CD4-positive, CD25-positive, alpha-beta regulatory T cell (primary cell): ENCODE data around the gene CCSER2. TPM values are rescaled to one million over a fixed set of nuclear protein-coding genes. Genes with fewer than 3 reads are reported as not detected.

Source experiments
- ATAC-seq, 2 donors: fragments of 150-1000 bp; cut with Tn5 transposase; one replicate each; pipeline ENCODE4 v1.10.0; 2021; ENCODE audit warnings: low read depth in 2 of 2, moderate number of reproducible peaks in 2 of 2, moderate library complexity in 1 of 2
- DNase-seq, 3 donors: peaks; one replicate each; pipeline versions ENCODE4 v3.0.0 to v3.0.0-alpha.2; 2012 to 2022; ENCODE audit warnings: mixed read lengths in 1 of 3
- H3K27ac ChIP-seq: one replicate; pipeline ENCODE4 v1.7.0; 2013; ENCODE audit warnings: mild to moderate bottlenecking, low read length; ENCODE audit not compliant: insufficient read depth, poor library complexity, severe bottlenecking
- H3K27me3 ChIP-seq: one replicate; pipeline ENCODE4 v1.7.0; 2013; ENCODE audit warnings: low read length; ENCODE audit not compliant: control insufficient read depth, insufficient read depth
- H3K36me3 ChIP-seq: one replicate; pipeline ENCODE4 v1.7.0; 2013; ENCODE audit warnings: mild to moderate bottlenecking, low read length, moderate library complexity; ENCODE audit not compliant: control insufficient read depth, insufficient read depth
- H3K4me1 ChIP-seq: 2 replicates; pipeline ENCODE4 v1.7.0; 2013; ENCODE audit warnings: mild to moderate bottlenecking, low read length; ENCODE audit not compliant: insufficient read depth, control insufficient read depth, poor library complexity, severe bottlenecking
- H3K4me3 ChIP-seq: one replicate; pipeline ENCODE4 v1.7.0; 2013; ENCODE audit warnings: low read depth, mild to moderate bottlenecking, low read length, moderate library complexity
- H3K9me3 ChIP-seq, 2 experiments: 1 replicate in 1 of 2; 2 replicates in 1 of 2; pipeline ENCODE4 v1.7.0; 2013; ENCODE audit warnings: low read length in 2 of 2, mild to moderate bottlenecking in 1 of 2, moderate library complexity in 1 of 2; ENCODE audit not compliant: control insufficient read depth in 2 of 2
- H3K27ac Mint-ChIP-seq, 3 donors: one replicate each; pipeline ENCODE4 v1.8.0; 2020 to 2022; ENCODE audit warnings: mild to moderate bottlenecking in 3 of 3, mixed read lengths in 3 of 3, moderate library complexity in 2 of 3
- H3K27me3 Mint-ChIP-seq: one replicate; pipeline ENCODE4 v1.8.0; 2022; ENCODE audit warnings: mild to moderate bottlenecking, mixed read lengths
- H3K36me3 Mint-ChIP-seq: one replicate; pipeline ENCODE4 v1.8.0; 2020; ENCODE audit warnings: mixed read lengths
- H3K4me1 Mint-ChIP-seq, 4 donors: one replicate each; pipeline ENCODE4 v1.8.0; 2020 to 2022; ENCODE audit warnings: mixed read lengths in 4 of 4, mild to moderate bottlenecking in 1 of 4
- H3K4me3 Mint-ChIP-seq, 4 donors: one replicate each; pipeline ENCODE4 v1.8.0; 2020 to 2022; ENCODE audit warnings: mild to moderate bottlenecking in 4 of 4, mixed read lengths in 4 of 4, moderate library complexity in 3 of 4
- H3K9me3 Mint-ChIP-seq, 7 donors: one replicate each; pipeline ENCODE4 v1.8.0; 2020 to 2022; ENCODE audit warnings: mixed read lengths in 7 of 7, mild to moderate bottlenecking in 3 of 7, moderate library complexity in 2 of 7
- polyA plus RNA-seq, 4 donors: library from polyadenylated mRNA; unstranded; fragments of 300-500 nt; fragmentation: Illumina TruSeq; gene quantifications; one replicate each; pipeline ENCODE4 v1.2.3, GENCODE V29; 2021
- total RNA-seq: library from RNA; stranded (reverse); gene quantifications from one replicate; pipeline ENCODE4 v1.2.3, GENCODE V29; 2022

The CCSER2 gene
- total and polyA plus RNA-seq, 5 donors from 2014 or later = 45.7 to 110 (median 73.8) TPM

- peak; percentile 88 to 89 for ATAC-seq
- H3K36me3 ChIP-seq = no peaks in the 10 kb centered on the region
- H3K36me3 Mint-ChIP-seq = no peaks in the 10 kb centered on the region
- H3K4me3 ChIP-seq = peak overlapping the region; percentile 54
- H3K27ac ChIP-seq = peak overlapping the region; percentile 84
- no peaks in the 10 kb centered on the region for H3K9me3 ChIP-seq
- peak overlapping the region; percentile 8 to 71 (median 54) for H3K4me3 Mint-ChIP-seq
- no peaks in the 10 kb centered on the region for H3K9me3 Mint-ChIP-seq
- H3K27me3 ChIP-seq = no peaks in the 10 kb centered on the region
- peak; percentile 58 to 89 (median 84) for DNase-seq
- H3K27ac Mint-ChIP-seq = peak overlapping the region; percentile 84 to 93 (median 86)
- H3K27me3 Mint-ChIP-seq = no peaks in the 10 kb centered on the region
- H3K4me1 Mint-ChIP-seq = peaks cover 35 to 55% (median 48%) of the 10 kb centered on the region in 4 donors
- H3K4me1 ChIP-seq = peaks cover 40% of the 10 kb centered on the region
Observed at GRCh38 chr10:84333864-84334451, 5.6 kb downstream of the CCSER2 start.

GRCh38 chr10:84334811-84335210 is 6.4 kb downstream of the CCSER2 start:
- Mint-ChIP-seq H3K27ac (peak overlapping the region; percentile 67 to 93 (median 86)), H3K27me3 (no peaks in the 10 kb centered on the region), H3K4me1 (peaks cover 29 to 49% (median 43%) of the 10 kb centered on the region in 4 donors), H3K36me3 (no peaks in the 10 kb centered on the region), H3K4me3 (peak overlapping the region in 3 of 4 donors; percentile 5 to 36 (median 12)), H3K9me3 (no peaks in the 10 kb centered on the region)
- H3K27me3 ChIP-seq = no peaks in the 10 kb centered on the region
- DNase-seq (no peak), ATAC-seq (no peak)
- no peaks in the 10 kb centered on the region for H3K9me3 ChIP-seq
- no peaks in the 10 kb centered on the region for H3K36me3 ChIP-seq
- H3K27ac ChIP-seq = peak overlapping the region; percentile 84
- H3K4me1 ChIP-seq = peaks cover 32% of the 10 kb centered on the region
- H3K4me3 ChIP-seq = peak overlapping the region; percentile 54

DNA sequence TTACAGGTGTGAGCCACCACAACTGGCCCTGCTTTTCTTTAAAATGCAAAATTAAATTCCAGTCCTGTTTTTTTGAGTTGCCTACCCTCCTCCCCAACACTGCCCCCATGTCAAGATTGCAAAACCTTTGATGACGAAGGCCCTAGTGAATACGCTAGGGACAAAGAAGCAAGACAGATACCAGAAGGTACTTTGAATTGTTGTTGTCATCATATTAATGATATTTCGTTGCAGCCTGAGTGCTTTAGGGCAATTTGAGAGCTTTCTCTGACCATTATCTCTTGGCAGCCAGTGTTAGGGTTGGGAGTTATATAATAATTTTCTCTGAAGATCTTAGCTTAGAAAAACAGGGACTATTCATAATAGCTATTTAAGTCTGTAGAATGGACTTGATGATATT is 7.1 kb downstream of the CCSER2 start:
- Histone ChIP-seq H3K27ac (no peak overlapping the region), H3K27me3 (no peaks in the 10 kb centered on the region), H3K9me3 (no peaks in the 10 kb centered on the region), H3K4me3 (no peak overlapping the region), H3K36me3 (no peaks in the 10 kb centered on the region), H3K4me1 (peaks cover 31% of the 10 kb centered on the region)
- DNase-seq = no peak
- no peaks in the 10 kb centered on the region for H3K27me3 Mint-ChIP-seq
- peaks cover 26 to 48% (median 41%) of the 10 kb centered on the region in 4 donors for H3K4me1 Mint-ChIP-seq
- H3K36me3 Mint-ChIP-seq = peaks cover 5% of the 10 kb centered on the region
- no peak overlapping the region for H3K4me3 Mint-ChIP-seq
- peak overlapping the region in 1 of 3 donors; percentile 67 for H3K27ac Mint-ChIP-seq
- ATAC-seq = no peak
- H3K9me3 Mint-ChIP-seq = no peaks in the 10 kb centered on the region

DNA sequence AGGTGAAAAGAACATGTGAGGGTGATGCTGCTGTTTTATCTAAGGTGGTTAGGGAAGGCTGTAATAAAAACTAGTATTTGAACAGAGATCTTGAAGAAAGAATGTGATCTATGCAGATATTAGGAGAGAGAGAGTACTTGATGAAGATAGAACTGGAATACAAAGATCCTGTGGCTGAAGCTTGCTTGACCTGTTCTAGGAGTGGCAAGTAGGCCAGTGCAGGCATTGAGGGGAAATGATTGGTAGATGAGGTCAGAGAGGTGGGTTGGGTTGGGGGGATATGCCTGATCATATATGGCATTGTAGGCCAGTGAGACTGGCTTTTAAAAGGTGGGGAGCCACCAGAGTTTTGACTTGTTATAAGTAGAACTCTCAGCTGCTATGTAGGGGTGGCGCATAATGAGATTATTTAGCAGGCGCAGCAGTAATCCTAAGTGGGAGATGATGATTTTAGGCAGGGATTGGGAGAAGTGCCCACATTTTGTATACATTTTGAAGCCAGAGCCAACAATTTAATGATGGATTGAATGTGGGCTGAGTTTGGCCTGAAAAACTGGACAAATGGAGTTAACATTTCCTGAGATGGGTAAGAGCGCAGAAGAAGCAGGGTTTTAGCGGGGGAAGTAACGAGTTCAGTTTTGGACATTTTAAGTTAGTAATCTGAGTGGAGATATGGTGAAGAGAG is 8.2 kb downstream of the CCSER2 start:
- Mint-ChIP-seq H3K9me3 (no peaks in the 10 kb centered on the region), H3K36me3 (peaks cover 10% of the 10 kb centered on the region), H3K27me3 (no peaks in the 10 kb centered on the region), H3K4me3 (no peak overlapping the region), H3K4me1 (peaks cover 27 to 45% (median 39%) of the 10 kb centered on the region in 4 donors), H3K27ac (no peak overlapping the region)
- Histone ChIP-seq H3K4me3 (no peak overlapping the region), H3K4me1 (peaks cover 21% of the 10 kb centered on the region), H3K27me3 (no peaks in the 10 kb centered on the region), H3K9me3 (no peaks in the 10 kb centered on the region), H3K36me3 (no peaks in the 10 kb centered on the region), H3K27ac (no peak overlapping the region)
- ATAC-seq (no peak), DNase-seq (no peak)

DNA sequence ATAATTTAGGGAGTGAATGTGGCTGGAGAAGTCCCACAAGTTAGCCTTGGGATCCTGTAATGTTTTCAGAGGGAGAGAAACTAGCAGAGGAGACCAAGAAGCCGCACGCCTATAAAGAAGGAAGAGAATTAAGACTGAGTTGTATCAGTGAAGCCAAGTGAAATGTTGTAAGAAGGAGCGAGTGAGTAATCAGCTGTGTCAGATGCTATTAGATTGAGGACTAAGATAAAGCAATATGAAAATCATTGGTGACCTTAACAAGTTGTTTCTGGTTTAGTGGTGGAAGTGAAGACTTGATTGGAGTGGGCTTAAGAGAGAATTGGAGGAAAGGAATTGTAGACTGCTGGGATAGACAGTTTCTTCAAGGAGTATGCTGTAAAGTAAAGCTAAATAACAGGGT is 8.8 kb downstream of the CCSER2 start:
- ATAC-seq = no peak
- H3K27me3 Mint-ChIP-seq = no peaks in the 10 kb centered on the region
- H3K9me3 Mint-ChIP-seq = no peaks in the 10 kb centered on the region
- Histone ChIP-seq H3K9me3 (no peaks in the 10 kb centered on the region), H3K4me3 (no peak overlapping the region), H3K27me3 (no peaks in the 10 kb centered on the region), H3K4me1 (peaks cover 21% of the 10 kb centered on the region), H3K36me3 (no peaks in the 10 kb centered on the region), H3K27ac (no peak overlapping the region)
- H3K36me3 Mint-ChIP-seq = peaks cover 11% of the 10 kb centered on the region
- no peak for DNase-seq
- H3K4me3 Mint-ChIP-seq = no peak overlapping the region
- H3K27ac Mint-ChIP-seq = no peak overlapping the region
- H3K4me1 Mint-ChIP-seq = peaks cover 27 to 47% (median 40%) of the 10 kb centered on the region in 4 donors

- Histone ChIP-seq H3K27me3 (no peaks in the 10 kb centered on the region), H3K4me3 (no peak overlapping the region), H3K9me3 (no peaks in the 10 kb centered on the region), H3K36me3 (no peaks in the 10 kb centered on the region), H3K4me1 (peaks cover 22% of the 10 kb centered on the region), H3K27ac (no peak overlapping the region)
- no peaks in the 10 kb centered on the region for H3K27me3 Mint-ChIP-seq
- ATAC-seq = no peak
- no peak overlapping the region for H3K27ac Mint-ChIP-seq
- peak overlapping the region in 1 of 4 donors; percentile 50 for H3K4me3 Mint-ChIP-seq
- H3K36me3 Mint-ChIP-seq = peaks cover 11% of the 10 kb centered on the region
- H3K9me3 Mint-ChIP-seq = no peaks in the 10 kb centered on the region
- DNase-seq = no peak
- H3K4me1 Mint-ChIP-seq = peaks cover 36 to 56% (median 47%) of the 10 kb centered on the region in 4 donors
Observed at GRCh38 chr10:84339025-84339424, 10.6 kb downstream of the CCSER2 start.

DNA sequence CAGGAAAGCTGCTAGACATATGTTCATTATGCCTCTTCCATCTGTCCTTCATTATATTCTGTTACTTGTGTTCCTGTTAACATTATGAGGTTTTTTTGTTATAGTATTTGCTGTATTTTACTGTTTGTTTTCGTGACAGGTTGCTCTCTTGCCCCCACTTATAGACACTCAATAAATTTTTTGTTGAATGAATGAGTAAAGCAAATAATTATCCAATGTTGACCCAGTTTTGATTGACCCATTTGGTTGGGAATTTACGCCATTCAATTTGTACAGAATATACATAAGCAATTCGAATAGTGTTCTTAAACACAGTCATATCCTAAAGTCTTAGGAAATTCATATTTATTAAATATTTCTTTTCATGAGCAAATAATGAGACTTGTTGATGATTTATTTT is 11.8 kb downstream of the CCSER2 start:
- Histone ChIP-seq H3K4me1 (peaks cover 15% of the 10 kb centered on the region), H3K9me3 (no peaks in the 10 kb centered on the region), H3K27ac (no peak overlapping the region), H3K27me3 (no peaks in the 10 kb centered on the region), H3K36me3 (no peaks in the 10 kb centered on the region), H3K4me3 (no peak overlapping the region)
- no peaks in the 10 kb centered on the region for H3K9me3 Mint-ChIP-seq
- peak overlapping the region in 1 of 3 donors; percentile 4 for H3K27ac Mint-ChIP-seq
- no peak for DNase-seq
- no peaks in the 10 kb centered on the region for H3K27me3 Mint-ChIP-seq
- H3K4me3 Mint-ChIP-seq = no peak overlapping the region
- peaks cover 42 to 56% (median 51%) of the 10 kb centered on the region in 4 donors for H3K4me1 Mint-ChIP-seq
- ATAC-seq = no peak
- peaks cover 17% of the 10 kb centered on the region for H3K36me3 Mint-ChIP-seq
